HepG2 (cell line): ENCODE data around the gene TMEM200A.

Experiments
- BCL6 ChIP-seq: IDR thresholded peaks from 2 replicates; pipeline ENCODE4 v1.6.1; 2016; ENCODE audit warnings: missing genetic modification reagents, missing compliant biosample characterization
- CTCF ChIP-seq: sonication (generic); formaldehyde crosslinking; IDR thresholded peaks from 2 replicates; pipeline ENCODE4 v1.5.0; 2020; ENCODE audit warnings: mild to moderate bottlenecking, missing genetic modification reagents, moderate library complexity
- MATR3 ChIP-seq: sonication (generic); formaldehyde crosslinking; IDR thresholded peaks from 2 replicates; pipeline ENCODE4 v1.4.0; 2020; ENCODE audit warnings: missing genetic modification reagents
- MAX ChIP-seq: IDR thresholded peaks from 2 replicates; pipeline ENCODE4 v1.6.1; 2012; ENCODE audit warnings: inconsistent platforms
- REST ChIP-seq, 2 experiments: IDR thresholded peaks; 2 replicates each; pipeline ENCODE4 v1.6.1; 2011 to 2012; ENCODE audit warnings: low read length in 2 of 2, borderline replicate concordance in 1 of 2, low read depth in 1 of 2, mild to moderate bottlenecking in 1 of 2, moderate library complexity in 1 of 2
- ZNF816 ChIP-seq: sonication (generic); formaldehyde crosslinking; IDR thresholded peaks from 2 replicates; pipeline ENCODE4 v1.8.0; 2022; ENCODE audit warnings: missing genetic modification reagents, mild to moderate bottlenecking, borderline replicate concordance

DNA sequence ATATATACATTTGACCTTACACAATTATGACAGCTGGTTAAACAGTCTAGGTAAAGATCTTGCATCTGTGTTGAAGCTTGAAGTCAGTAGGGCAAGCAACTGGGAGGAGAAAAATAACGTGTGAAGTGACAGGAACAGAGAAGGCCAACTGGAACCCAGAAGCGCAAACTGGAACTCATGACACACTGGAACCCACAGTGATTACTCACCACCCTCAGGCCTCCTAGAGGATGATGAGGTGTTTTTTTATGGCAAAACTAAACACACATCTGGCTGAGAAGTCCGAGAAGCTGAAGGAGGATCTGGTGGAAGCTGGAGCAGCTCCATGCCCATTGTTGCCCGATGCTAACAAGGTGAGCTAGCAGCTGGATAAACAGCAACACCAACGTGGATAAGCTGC lies 108.1 kb downstream of the TMEM200A start:
- no peak for TF ChIP-seq MAX
- no peak for TF ChIP-seq MATR3 (CRISPR knock-in tag)
- no peak for TF ChIP-seq CTCF (CRISPR knock-in tag)
- no peak for TF ChIP-seq REST (IDR thresholded peaks at IDR 0.05; ENCODE audit: borderline replicate concordance in 1 of 2, low read depth in 1 of 2, low read length in 2 of 2)
- no peak for TF ChIP-seq ZNF816 (CRISPR knock-in tag)
- no peak for TF ChIP-seq BCL6 (CRISPR knock-in tag)
